ENCODE data around the gene RBPMS2. TPM values are rescaled to one million over a fixed set of nuclear protein-coding genes. Genes with fewer than 3 reads are reported as not detected.

RBPMS2 gene
- total and polyA plus RNA-seq, 2 donors (not counting 3 experiments of a cell fraction or from before 2014, with no cell fraction given), result 2.3 to 7.8 TPM

GRCh38 chr15:64813075-64813474 is 37.7 kb upstream of the RBPMS2 start:
- ChIA-PET POLR2A (no interaction called here), CTCF (interaction anchor here (1.1 to 6.9 kb wide), 3 partner anchors 11 to 92 kb away, joined by 3 to 222 read pairs (median 3); no protein-coding TSS in a partner anchor)
- peaks cover 0 to 6% of the 10 kb centered on the region in 2 experiments for H3K36me3 ChIP-seq (ENCODE audit: control insufficient read depth in 2 of 2, extremely low read depth in 1 of 2, insufficient read depth in 2 of 2, low read length in 2 of 2)
- H4K20me1 ChIP-seq (replicated peaks; ENCODE audit: control insufficient read depth, extremely low read depth, insufficient read depth, low read length), result no peaks in the 10 kb centered on the region
- no peak for FAIRE-seq
- no TSS peak for BruUV-seq (replicated peaks)
- H3K4me3 ChIP-seq (replicated peaks in 1 of 3; ENCODE audit: insufficient read depth in 1 of 3, low read depth in 1 of 3, low read length in 3 of 3), result no peak overlapping the region
- no peaks in the 10 kb centered on the region for H3K79me2 ChIP-seq (ENCODE audit: control insufficient read depth, insufficient read depth, low read length)
- no peak overlapping the region for H3K9ac ChIP-seq (replicated peaks; ENCODE audit: extremely low read depth, insufficient read depth, low read length)
- no peak for DNase-seq (ENCODE audit: low read depth, low spot score)
- dilution Hi-C loops (cut with MboI; ENCODE audit: extremely low pct_ligation_motif_present, low sequenced_read_pairs), result no loop called here
- H3K4me1 ChIP-seq (ENCODE audit: control insufficient read depth, extremely low read depth, insufficient read depth, low read length), result no peaks in the 10 kb centered on the region
- H3K9me3 ChIP-seq (replicated peaks; ENCODE audit: control insufficient read depth, insufficient read depth, low read length), result no peaks in the 10 kb centered on the region
- peaks cover 0 to 6% of the 10 kb centered on the region in 2 experiments for H3K27me3 ChIP-seq (ENCODE audit: control insufficient read depth in 2 of 2, insufficient read depth in 2 of 2, low read length in 2 of 2)
- no peak overlapping the region for H2AFZ ChIP-seq (ENCODE audit: low read depth, low read length)
- intact Hi-C loops (cut with micrococcal nuclease), result no loop called here
- TF ChIP-seq FOS (IDR thresholded peaks at IDR 0.05; ENCODE audit: borderline replicate concordance, insufficient read depth, low read length) (no peak), CTCF (IDR thresholded peaks at IDR 0.05; ENCODE audit: extremely low read depth in 1 of 2, insufficient read depth in 1 of 2, low read depth in 1 of 2, low read length in 2 of 2) (no peak), POLR2A (IDR thresholded peaks at IDR 0.05; ENCODE audit: low read depth, low read length) (no peak), EZH2 (IDR thresholded peaks at IDR 0.05; ENCODE audit: borderline replicate concordance, low read depth, low read length, severe bottlenecking) (no peak), MAX (IDR thresholded peaks at IDR 0.05; ENCODE audit: insufficient read depth, insufficient read length) (no peak), POLR2AphosphoS5 (IDR thresholded peaks at IDR 0.05; ENCODE audit: insufficient read depth, low read depth, low read length) (no peak), MYC (IDR thresholded peaks at IDR 0.05; ENCODE audit: low read depth, low read length) (no peak), JUN (IDR thresholded peaks at IDR 0.05; ENCODE audit: borderline replicate concordance, insufficient read depth, insufficient read length, low read depth) (no peak), GATA2 (IDR thresholded peaks at IDR 0.05; ENCODE audit: insufficient read depth, insufficient read length, low read depth, low read length) (no peak)
- no peaks in the 10 kb centered on the region for H3K9me1 ChIP-seq (replicated peaks; ENCODE audit: control insufficient read depth, extremely low read depth, insufficient read depth, low read length)
- H3K27ac ChIP-seq (ENCODE audit: insufficient read depth, low read depth, low read length), result no peak overlapping the region
- H3K4me2 ChIP-seq (ENCODE audit: insufficient read depth, low read length), result no peak overlapping the region

All from endothelial cell of umbilical vein (primary cell).